Activated CD8-positive, alpha-beta T cell treated with anti-CD3 and anti-CD28 coated beads for 36 hours (primary cell): Measurements from ENCODE around the gene ARF1. TPM values are rescaled to one million over a fixed set of nuclear protein-coding genes. Genes with fewer than 3 reads are reported as not detected.
A peak's percentile ranks its signal among the peaks of the same experiment; 100 is the strongest.

Experiments used
- ATAC-seq: fragments of 200-7000 bp; cut with Tn5 transposase; one replicate; pipeline ENCODE4 v1.10.0; 2021; ENCODE audit warnings: mild to moderate bottlenecking, moderate library complexity
- CTCF ChIA-PET: fragments of 350-600 bp; sonication (Branson Sonifier 250); formaldehyde crosslinking; loops from one replicate; lab custom pipeline; 2021; ENCODE audit warnings: antibody characterized with exemption; lab: Charles Lee
- POLR2A ChIA-PET: fragments of 350-600 bp; sonication (Branson Sonifier 250); formaldehyde crosslinking; loops from one replicate; lab custom pipeline; 2021; ENCODE audit warnings: antibody characterized with exemption; lab: Charles Lee
- DNase-seq: peaks from one replicate; pipeline ENCODE4 v3.0.0-alpha.2; 2020
- H3K27ac Mint-ChIP-seq: one replicate; pipeline ENCODE4 v1.8.0; 2021; ENCODE audit warnings: mild to moderate bottlenecking, mixed read lengths
- H3K27me3 Mint-ChIP-seq: one replicate; pipeline ENCODE4 v1.8.0; 2021; ENCODE audit warnings: mixed read lengths
- H3K36me3 Mint-ChIP-seq: one replicate; pipeline ENCODE4 v1.8.0; 2021; ENCODE audit warnings: low read depth, mixed read lengths
- H3K4me1 Mint-ChIP-seq: one replicate; pipeline ENCODE4 v1.8.0; 2021; ENCODE audit warnings: low read depth, mixed read lengths
- H3K4me3 Mint-ChIP-seq: one replicate; pipeline ENCODE4 v1.8.0; 2021; ENCODE audit warnings: mild to moderate bottlenecking, moderate library complexity, mixed read lengths
- H3K9me3 Mint-ChIP-seq: one replicate; pipeline ENCODE4 v1.8.0; 2021; ENCODE audit warnings: mixed read lengths
- intact Hi-C: fragments of 100-400 bp; cut with micrococcal nuclease; formaldehyde crosslinking; loops from one replicate; pipeline ENCODE4 v1.10.0; 2022
- total RNA-seq, 2 experiments: library from RNA; stranded (reverse); gene quantifications; one replicate each; pipeline ENCODE4 v1.2.3, GENCODE V29; 2021
- TF ChIP-seq, protein P1 (sequence below): fragments of 200-600 bp; IDR thresholded peaks from one replicate; pipeline ENCODE4 v1.8.0; 2022; ENCODE audit warnings: antibody characterized with exemption, mild to moderate bottlenecking

ARF1 gene
- total RNA-seq, 2 experiments from 2014 or later = 349 to 350 TPM

DNA sequence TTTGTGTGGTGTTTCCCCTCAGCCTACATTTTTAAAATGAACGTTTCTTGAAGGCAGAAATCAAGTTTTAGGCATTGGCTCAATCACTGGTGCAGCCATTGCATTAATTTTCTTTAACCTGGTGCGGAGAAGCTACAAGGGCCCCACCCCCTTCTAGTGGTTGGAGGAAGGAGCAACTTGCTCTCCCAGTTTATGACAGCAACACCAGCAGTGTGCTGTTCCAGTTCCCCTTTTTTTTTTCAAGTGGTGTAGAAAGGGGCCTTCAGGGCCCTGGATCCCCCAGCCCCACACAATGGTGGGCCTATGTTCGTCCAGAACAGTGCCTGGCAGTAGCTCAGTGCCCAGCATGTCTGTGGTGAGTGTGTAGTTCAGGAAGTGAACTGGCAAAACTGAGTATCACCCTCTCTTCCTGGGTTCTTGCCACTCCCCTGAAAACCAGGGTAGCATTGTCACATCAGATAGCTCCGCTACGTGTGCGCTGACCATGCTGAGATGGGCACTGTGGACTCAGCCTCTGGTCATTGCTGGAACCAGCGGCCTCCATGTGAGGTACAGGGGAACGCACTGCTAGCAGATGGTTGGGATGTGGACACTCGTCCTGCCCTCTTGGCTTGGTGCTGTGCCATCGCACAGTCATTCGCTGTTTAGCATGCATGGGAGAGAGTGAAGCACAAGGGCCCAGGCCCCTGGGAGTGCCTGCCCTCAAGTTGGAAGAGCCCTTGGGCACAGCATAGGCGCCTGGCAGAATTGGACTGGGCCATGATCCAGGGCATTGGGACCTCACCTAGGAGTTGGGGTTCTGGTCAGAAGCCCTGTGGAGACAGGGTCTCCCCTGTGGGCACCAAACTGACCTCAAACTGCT lies 7.2 kb downstream of the ARF1 start:
- intact Hi-C loops = no loop called here
- Mint-ChIP-seq H3K4me3 (peak overlapping the region; percentile 33), H3K9me3 (peaks cover 11% of the 10 kb centered on the region), H3K27ac (peak overlapping the region; percentile 88), H3K27me3 (no peaks in the 10 kb centered on the region), H3K36me3 (peaks cover 86% of the 10 kb centered on the region), H3K4me1 (peaks cover 79% of the 10 kb centered on the region)
- ATAC-seq = no peak
- CTCF ChIA-PET = interaction anchor here (1.0 kb wide), 1 partner anchor 41 kb away, joined by 3 read pairs; no protein-coding TSS in a partner anchor
- TF ChIP-seq, protein P1, sequence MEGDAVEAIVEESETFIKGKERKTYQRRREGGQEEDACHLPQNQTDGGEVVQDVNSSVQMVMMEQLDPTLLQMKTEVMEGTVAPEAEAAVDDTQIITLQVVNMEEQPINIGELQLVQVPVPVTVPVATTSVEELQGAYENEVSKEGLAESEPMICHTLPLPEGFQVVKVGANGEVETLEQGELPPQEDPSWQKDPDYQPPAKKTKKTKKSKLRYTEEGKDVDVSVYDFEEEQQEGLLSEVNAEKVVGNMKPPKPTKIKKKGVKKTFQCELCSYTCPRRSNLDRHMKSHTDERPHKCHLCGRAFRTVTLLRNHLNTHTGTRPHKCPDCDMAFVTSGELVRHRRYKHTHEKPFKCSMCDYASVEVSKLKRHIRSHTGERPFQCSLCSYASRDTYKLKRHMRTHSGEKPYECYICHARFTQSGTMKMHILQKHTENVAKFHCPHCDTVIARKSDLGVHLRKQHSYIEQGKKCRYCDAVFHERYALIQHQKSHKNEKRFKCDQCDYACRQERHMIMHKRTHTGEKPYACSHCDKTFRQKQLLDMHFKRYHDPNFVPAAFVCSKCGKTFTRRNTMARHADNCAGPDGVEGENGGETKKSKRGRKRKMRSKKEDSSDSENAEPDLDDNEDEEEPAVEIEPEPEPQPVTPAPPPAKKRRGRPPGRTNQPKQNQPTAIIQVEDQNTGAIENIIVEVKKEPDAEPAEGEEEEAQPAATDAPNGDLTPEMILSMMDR = no peak
- POLR2A ChIA-PET = interaction anchor here (0.7 to 4.9 kb wide), 6 partner anchors 10 to 41 kb away, joined by 3 to 51 read pairs (median 4); partner anchors contain the start of gene MRPL55
- DNase-seq = no peak

DNA sequence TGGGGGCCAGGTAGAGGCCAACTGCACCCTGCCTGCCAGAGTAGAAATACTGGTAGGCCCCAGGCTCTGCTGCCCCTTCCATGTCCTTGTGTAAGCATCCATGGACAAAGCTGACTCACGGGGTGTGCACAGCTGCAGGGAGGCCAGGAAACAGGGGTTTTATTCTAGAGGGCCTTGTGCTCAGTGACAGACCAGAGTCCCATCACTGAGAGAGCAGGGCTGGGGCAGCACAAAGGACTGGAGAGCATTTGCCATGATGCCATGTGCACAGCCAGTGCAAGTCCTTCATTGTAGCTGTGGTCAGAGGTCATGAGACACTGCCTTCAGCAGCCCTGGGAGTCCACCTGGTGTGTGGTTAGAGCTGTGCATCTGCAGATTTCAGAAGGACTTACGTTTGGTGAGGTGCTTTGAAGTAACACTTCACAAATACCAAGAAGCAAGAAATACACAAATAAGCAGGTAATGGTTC lies 8.1 kb downstream of the ARF1 start:
- DNase-seq = peak; percentile 1
- Mint-ChIP-seq H3K36me3 (peaks cover 86% of the 10 kb centered on the region), H3K4me1 (peaks cover 77% of the 10 kb centered on the region), H3K4me3 (peak overlapping the region; percentile 27), H3K9me3 (peaks cover 14% of the 10 kb centered on the region), H3K27me3 (no peaks in the 10 kb centered on the region), H3K27ac (peak overlapping the region; percentile 25)
- intact Hi-C loops = no loop called here
- POLR2A ChIA-PET = interaction anchor here (1.9 to 5.6 kb wide), 4 partner anchors 8 to 75 kb away, joined by 5 to 51 read pairs (median 24); partner anchors contain the start of genes ARF1 and IBA57
- CTCF ChIA-PET = interaction anchor here (1.0 to 2.9 kb wide), 3 partner anchors 11 to 91 kb away, joined by 3 to 10 read pairs (median 4); no protein-coding TSS in a partner anchor
- TF ChIP-seq, protein P1 = no peak
- no peak for ATAC-seq

GRCh38 chr1:228091084-228091483 lies 8.6 kb downstream of the ARF1 start:
- Mint-ChIP-seq H3K27ac (peak overlapping the region; percentile 25), H3K27me3 (no peaks in the 10 kb centered on the region), H3K36me3 (peaks cover 89% of the 10 kb centered on the region), H3K9me3 (peaks cover 14% of the 10 kb centered on the region), H3K4me3 (no peak overlapping the region), H3K4me1 (peaks cover 74% of the 10 kb centered on the region)
- DNase-seq = no peak
- intact Hi-C loops = no loop called here
- no peak for ATAC-seq
- POLR2A ChIA-PET = interaction anchor here (1.9 to 5.6 kb wide), 4 partner anchors 8 to 75 kb away, joined by 5 to 51 read pairs (median 24); partner anchors contain the start of genes ARF1 and IBA57
- CTCF ChIA-PET = interaction anchor here (1.0 to 2.9 kb wide), 3 partner anchors 11 to 91 kb away, joined by 3 to 10 read pairs (median 4); no protein-coding TSS in a partner anchor
- TF ChIP-seq, protein P1 = no peak

DNA sequence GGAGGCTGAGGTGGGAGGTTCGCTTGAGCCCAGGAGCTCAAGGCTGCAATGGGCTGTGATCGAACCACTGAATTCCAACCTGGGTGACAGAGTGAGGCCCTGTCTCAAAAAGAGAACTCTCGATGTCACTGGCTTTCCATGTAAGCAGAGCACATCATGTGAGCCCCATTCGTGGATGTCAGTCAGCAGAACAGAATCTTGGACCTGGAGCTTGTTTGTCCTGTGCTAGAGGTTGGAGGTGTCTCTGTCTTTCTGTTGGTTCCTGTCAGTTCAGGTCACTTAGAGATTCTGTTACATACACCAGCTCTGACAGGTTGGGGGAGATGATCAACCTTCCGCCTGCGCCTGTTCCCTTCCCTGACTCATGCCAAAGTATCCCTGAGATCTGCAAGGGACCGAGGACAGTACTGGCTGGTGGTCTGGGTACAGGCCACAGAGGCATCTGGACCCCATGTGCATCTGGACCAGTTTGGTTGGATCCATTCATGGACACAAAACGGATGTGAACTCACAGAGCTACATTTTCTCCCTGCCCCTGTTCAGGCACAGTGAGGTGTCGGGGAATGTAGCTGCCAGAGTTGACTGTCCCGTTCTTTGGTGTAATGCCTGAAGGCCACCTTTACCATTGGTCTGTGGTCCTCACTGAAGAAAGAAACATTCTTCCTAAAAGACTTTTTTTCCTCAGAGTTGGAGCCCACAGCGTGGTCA lies 10.0 kb downstream of the ARF1 start:
- DNase-seq (no peak), ATAC-seq (no peak)
- intact Hi-C loops = no loop called here
- POLR2A ChIA-PET = interaction anchor here (0.7 to 5.6 kb wide), 4 partner anchors 7 to 74 kb away, joined by 3 to 51 read pairs (median 22); partner anchors contain the start of genes ARF1 and IBA57
- Mint-ChIP-seq H3K36me3 (peaks cover 85% of the 10 kb centered on the region), H3K9me3 (peaks cover 14% of the 10 kb centered on the region), H3K4me3 (no peak overlapping the region), H3K4me1 (peaks cover 62% of the 10 kb centered on the region), H3K27me3 (no peaks in the 10 kb centered on the region), H3K27ac (peak overlapping the region; percentile 25)
- CTCF ChIA-PET = interaction anchor here (1.2 to 2.9 kb wide), 2 partner anchors 93 to 365 kb away, joined by 3 to 10 read pairs; no protein-coding TSS in a partner anchor
- TF ChIP-seq, protein P1 = no peak
